Measurements from ENCODE around the gene LEMD2.

The LEMD2 gene

DNA sequence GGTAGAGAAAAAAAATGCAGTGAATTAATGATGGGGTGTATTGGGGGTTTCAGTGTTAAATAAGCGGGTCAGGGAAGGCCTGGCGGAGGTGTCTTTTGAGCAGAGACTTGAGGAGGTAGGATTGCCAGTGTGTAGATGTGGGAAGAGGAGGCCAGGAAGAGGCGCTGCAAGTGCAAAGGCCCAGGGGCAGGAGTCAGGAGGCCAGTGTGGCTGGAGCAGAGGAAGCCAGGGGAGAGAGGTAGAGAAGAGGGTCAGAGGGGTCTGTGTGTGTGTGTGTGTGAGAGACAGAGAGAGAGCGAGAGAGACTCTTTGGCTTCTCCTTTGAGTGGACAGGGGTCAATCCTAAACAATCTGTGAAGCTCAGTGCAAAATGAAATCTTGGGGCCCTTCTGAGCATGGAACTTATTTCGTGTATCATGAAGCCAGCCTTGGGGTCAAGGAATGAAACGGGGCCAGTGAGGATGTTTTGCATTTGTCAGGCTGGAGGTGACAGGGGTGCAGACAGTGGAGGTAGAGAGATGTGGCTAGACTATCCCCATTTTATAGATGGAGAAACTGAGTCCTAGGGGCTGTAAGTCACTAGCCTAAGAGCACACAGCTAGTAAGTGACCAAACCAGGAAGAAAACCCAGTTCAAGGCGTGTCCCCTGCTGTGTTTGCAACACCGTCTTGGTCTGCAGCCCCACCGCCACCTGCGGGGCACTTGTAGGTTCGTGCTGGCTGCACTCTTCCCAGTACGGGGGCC is 32.5 kb downstream of the LEMD2 start:
- no peak for DNase-seq (ENCODE audit: low read depth, low spot score)

DNA sequence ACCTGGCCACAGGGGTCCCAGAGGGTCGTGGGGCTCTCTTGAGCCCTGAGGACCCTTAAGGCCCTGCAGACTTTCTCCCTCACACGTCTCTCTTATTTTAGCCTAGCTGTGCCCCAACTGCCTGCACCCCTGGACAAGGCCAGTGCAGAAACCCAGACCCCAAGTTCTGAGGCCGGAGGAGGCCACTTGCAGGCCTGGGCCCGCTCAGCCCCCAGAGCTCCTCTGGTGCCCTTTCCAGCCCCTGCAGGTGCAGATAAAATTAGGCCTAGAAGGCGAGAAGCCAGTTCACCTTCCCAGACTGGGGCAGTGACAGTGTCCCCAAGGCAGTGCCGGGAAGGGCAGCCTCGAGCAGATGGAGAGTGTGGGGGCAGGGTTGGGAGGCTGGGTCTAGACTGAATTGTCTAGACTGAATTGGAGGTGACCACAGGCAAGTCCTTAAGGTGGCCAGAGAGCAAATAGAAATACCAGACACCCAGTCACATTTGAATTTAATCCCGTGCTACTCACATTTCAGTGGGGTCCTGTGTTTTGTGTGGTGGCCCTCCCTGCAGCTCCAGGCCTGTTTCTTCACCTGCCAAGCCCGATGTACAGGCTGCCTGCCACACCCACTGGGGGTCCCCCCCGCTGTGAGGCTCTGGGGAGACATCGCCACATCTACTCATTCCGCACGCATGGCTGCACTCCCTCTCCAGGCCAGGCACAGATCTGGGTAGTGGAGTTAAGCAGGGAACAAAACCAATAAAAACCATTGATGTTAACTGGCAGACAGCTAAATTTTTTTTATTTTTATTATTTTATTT is 33.7 kb downstream of the LEMD2 start:
- DNase-seq (ENCODE audit: low read depth, low spot score): no peak

DNA sequence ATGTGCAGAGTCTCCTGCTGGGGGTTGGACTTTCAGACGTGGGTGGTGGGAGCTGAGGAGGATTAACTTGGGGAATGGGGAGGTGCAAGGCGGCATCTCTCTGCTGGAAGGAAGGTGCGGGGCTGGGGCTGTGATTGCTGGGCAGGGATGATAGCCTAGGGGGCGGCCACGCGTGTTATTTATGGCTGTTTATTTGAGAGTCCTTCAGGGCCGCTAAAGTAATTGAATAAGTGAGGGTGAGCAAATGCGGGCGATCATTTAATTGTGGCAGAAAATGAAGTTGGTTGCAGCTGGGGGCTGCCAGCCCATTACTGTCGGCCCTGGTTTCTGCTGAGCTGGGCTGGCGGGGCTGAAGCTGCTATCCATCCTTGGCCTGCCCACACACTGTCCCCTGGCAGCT is 34.7 kb downstream of the LEMD2 start:
- no peak for DNase-seq (ENCODE audit: low read depth, low spot score)

DNA sequence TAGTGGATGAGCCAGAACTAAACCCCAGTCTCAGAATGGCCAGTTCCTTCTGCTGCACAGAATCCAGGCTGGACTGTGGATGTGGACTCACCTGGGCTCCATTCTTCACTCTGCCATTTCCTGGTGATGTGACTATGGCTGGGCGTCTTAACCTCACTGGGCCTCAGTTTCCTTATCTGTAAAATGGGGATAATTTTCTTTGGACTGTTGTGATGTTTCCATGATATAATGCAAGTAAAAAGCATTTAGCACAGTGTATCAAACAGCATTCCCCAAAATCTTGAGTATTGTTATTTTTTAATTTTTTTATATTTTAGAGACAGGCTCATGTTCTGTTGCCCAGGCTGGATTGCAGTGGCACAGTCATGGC is 36.3 kb downstream of the LEMD2 start:
- no peak for DNase-seq (ENCODE audit: low read depth, low spot score)

DNA sequence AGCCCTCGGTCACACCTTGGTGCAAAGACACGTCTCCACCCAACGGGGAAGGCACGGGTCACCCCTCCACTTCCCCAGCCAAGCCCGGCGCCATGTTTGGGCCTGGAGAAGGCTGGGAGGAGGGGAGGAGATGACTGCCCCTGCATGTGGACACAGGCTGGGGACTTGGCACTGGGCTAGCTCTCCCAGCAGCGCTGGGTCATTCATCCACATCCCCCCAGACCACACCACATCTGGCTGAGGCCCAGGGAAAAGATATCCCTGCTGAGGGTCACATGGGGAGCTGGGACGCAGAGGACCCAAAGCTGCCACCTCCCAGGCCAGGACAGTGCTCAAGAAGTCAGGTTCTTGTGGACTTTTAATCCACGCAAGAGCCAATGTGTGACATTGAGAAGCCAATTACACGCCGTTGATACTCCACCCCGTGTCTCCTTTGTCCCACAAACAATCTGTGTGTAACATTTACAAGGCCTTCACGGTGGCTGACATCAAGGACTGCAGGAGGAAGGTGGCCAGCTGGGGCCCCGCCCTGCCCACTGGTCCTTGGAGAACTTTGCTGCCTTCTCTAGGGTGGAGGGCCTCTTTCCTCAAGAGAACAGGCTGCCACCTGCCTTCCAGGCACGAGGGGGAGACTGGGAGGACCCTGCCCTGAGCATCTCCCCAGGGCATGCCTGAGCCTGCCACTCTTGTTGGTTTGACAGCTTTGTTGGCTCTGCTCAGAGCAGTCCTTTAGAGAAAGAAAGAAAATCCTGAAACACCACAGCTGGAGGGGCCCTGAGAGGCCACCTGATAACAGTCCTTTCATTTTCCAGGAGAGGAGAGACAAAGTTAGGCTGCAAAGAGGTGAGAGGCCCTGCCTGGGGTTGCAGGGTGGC is 36.9 kb downstream of the LEMD2 start:
- DNase-seq (ENCODE audit: low read depth, low spot score): no peak

DNA sequence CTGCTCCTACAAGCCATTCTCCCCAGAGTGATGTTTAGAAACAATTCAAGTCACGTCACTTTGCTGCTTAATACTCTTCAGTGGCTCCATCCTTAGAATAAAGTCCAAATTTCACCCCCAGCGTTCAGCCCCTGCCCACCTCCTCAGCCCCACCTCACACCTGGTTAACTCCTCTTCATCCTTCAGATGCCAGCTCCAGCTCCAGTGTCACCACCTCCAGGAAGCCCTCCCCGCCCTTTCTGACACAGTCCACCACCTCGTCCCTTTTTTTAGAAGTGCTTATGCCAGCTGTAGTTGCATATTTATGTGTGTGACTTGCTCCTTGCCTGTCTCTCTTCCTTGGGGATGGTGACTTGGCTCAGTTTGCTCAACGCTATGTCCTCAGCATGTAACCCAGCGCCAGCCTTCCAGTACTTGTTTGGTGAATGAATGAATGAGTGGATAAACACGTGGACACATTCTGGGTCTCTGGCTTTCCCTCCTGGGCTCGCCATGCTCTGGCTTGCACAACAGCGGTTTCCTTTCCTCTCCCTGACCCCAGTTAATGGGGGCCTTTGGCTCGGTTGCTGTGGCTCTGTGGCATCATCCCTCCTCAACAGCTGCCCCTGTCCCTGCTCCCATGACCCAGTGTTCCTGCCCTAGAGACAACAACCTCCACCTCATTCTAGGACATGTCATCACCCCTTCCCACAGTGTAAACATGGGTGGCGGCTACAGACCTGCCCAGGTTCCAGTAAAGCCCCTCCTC is 38.5 kb downstream of the LEMD2 start:
- no peak for DNase-seq (ENCODE audit: low read depth, low spot score)

DNA sequence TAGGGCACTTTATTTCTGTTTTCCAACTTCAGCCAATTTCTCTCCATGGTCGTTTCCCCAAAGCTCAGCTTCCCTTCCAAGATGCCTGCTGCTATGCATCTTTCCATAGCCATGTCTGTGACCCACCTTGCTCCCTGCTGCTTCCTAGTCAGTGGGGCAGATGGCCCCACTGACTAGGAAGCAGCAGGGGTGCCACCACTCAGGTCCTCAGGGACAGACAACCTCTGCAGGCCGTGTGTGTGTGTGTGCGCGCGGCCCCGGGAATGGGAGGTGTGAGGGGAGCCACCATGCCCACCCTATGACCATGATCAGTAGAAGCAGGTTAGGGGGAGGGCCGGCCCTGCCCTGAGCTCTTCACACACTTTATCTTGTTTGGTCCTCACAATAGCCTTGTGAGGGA is 39.5 kb downstream of the LEMD2 start:
- no peak for DNase-seq (ENCODE audit: low read depth, low spot score)

DNA sequence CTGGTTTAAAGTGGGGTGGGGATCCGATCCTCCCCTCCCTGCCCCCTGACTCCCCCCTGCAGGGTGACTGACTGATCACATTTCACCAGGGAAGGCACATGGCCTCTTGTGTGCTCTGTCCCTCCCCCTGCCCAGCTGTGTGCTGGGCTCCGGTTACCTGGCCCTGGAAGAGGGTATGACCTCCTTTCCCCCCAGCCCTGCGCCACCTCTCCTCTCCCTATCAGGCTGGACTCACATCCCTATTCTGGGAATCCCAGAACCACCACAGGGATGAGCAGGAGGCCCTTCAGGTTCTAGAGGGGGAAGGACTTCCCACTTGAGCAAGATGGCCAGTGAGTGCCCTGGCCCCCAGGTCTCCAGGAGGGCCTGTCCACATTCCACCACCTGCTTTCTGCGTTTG is 40.1 kb downstream of the LEMD2 start:
- DNase-seq (ENCODE audit: low read depth, low spot score): no peak

DNA sequence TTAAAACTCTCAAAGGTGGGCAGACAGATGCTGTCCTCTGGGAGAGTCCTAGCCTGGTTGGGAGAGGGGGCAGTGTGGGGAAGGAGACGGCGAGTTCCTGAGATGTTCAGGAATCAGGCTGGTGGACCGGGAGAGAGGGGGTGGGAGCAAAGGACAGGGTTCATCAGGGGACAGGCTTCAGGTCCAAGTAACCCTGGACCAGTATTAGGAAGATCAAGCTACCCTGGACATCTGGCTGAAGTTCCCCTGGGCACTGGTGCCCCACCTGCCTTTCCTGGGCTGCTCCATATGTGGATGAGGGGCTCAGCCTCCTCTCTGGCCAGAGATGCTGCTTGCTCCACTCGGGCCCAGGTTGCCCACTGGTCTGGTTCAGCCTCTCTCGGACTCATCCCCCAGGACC is 41.1 kb downstream of the LEMD2 start:
- no peak for DNase-seq (ENCODE audit: low read depth, low spot score)

DNA sequence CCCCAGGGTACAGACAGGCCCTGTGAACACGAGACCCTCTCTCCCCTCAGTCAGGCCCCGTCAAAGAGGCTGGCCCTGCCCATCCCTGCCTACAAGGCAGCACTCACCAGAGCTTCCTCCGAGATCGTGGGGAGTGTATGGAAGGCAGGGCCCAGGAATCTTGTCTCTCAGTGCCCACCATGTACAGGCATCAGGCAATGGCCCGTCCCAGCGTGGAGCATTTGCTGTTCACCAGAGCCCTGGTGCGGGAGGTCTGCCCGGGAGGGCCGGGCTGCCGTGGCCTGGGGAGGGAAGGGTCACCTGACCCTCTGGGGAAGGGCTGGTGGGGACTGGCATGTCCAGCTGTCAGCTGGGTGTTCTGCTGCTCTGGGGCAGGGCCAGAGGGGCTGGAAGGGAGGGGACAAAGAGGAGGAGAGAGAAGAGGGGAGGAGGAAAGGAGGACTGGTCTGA is 42.3 kb downstream of the LEMD2 start, which contains the start of gene IP6K3:
Gene IP6K3, minus strand, starts transcription at position 255 of the 450 bp plus-strand sequence. CDS start 11,429 bp downstream, outside the sequence.
- DNase-seq (ENCODE audit: low read depth, low spot score): no peak

DNA sequence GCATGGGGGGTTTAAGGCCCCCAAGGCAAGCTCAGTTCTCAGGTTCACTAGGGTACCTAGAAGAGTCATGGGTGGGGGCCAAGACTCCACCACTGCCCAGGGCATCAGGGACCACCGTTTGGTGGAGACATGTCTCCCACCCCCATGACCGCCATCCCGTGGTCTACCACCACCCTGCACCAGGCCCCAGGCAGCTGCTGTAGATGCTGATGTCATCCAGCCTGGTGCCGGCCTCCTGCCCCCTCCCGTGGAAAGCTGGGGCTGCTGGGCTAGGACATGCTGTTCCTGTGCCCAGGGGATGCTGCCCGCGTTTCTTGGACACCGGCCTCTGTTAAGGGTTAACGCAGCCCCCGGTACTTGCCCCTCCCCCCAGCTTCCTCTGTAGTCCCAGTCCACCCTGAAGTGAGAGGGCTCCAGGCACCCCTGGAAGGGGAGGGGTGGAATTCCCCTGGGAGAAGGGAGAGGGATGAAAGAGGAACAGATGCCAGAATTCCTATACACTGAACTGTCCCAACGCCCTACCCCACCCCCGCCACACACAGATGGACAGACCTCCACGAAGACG is 42.8 kb downstream of the LEMD2 start:
- no peak for DNase-seq (ENCODE audit: low read depth, low spot score)

DNA sequence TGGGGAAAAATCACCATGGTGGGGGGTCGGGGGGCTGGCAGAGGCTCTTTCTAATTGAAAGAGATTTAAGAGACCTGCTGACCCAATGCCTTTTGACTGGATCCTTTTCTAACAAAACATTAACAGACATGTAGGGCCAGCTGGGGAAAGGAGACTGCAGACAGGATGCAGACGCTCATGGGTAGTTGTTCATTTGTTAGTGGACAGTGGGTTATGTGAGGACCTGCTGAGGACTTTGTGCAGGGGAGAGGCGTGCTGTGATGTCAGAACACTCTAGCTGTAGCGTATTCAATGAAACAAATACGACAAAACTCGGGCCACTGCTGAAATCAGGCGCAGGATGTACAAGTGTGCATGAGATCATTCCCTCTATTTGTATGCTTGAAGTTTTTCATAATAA is 43.4 kb downstream of the LEMD2 start:
- no peak for DNase-seq (ENCODE audit: low read depth, low spot score)

DNA sequence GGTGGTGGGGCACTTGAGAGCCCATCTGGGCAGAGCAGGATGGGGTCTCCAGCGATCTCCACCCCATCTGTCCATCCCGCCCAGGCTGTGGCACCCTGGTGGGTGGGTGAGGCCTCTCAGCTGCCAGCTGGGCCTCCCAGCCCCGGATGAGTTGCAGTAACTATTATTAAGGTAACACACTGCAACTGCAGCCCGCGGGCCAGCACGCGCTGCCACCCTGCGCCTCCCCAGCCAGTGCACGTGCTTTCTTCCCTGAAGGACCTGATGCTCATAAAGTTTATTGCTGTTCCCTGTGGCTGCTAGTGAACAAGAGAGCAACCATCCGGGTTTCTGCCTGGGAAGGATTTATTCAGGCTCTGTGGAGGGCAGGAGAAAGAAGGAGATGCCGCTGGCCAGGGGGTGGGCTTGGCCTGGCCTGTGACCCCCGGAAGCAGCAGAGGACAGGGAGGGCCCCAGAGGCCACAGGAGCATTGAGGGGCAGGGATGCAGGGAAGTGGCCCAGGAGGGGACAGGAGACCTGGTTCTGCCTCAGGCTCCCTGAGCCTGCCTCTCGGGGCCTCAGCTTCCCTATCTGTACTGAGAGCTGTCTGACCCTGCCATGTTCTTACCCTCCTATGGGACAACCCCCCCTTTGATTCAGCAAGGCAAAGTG is 43.9 kb downstream of the LEMD2 start:
- DNase-seq (ENCODE audit: low read depth, low spot score): no peak

DNA sequence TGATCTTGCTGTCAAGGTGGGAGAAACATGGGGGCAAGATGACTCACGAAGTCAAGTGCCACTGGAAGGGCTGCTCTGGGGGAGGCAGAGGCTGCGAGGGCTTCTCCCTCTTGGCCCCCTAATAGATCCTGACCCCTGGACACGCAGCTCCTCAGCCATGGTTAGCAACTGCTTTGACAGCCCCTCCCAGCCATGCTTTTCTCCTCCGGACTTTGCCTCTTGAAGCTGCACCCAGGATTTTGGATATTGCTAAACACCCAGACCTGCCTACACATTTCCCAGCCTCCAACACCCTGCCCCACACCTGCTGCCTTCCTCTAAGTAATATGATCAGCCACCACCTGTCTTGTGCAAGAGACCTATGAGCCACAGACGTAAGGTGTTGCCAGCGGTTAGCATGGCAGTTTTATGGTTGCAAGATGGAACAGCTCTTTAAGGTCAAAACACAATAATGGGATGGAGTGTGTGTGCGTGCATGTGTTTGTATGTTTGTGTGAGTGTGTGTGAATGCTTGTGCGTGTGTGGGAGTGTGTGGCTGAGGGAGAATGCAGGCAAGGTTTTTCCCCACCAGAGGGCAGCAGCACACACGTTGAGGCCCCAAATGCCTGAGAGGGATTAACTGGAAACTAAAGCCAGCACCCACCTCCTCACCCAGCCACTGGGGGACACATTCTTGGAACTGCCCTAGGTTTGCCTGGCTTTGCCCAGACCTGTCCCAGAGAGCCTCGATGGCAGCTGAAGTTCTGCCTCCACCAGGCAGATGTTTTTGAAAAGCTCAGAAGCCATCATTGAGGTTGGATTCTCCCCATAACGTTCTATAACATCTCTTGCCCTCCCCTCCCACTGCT is 44.7 kb downstream of the LEMD2 start:
- peak; percentile 52 for DNase-seq (ENCODE audit: low read depth, low spot score)

DNA sequence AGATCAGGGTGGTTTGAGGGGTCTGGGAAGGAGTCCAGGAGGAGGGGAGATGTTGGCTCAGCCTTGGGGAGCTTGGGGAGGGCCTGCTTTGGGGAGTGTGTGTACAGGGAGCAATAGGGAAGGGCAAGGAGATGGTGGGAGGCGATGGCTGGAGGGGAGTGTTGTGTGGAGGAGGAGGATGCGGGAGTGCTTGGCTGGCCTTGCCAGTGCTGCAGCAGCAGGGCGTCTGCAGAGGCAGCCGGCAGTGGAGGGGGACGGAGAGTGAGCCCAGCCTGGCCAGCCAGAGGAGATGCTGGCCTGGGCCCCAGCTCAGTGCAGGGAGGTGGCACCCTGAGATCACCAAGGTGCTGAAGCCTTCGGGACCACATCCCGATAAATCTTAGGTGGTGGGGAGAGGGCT is 46.1 kb downstream of the LEMD2 start:
- no peak for DNase-seq (ENCODE audit: low read depth, low spot score)

DNA sequence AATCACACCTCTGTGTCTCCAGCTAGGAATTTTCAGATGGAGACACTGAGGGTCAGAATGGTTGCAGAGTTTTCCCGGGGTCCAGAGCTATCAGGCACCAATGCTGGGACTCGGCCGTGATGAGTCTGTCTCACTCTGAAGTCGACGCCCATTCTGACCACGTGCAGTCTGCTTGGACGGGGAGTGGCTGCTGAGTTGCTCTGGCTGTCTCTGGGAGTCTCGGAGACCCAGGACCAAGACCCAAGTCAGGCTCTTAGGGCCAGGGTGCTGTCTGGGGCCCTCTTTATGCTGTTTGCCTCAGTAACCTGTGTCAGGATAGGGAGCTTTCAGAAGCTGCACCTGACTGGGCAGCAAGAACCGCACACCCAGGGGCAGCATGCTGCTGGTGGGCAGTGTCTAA is 46.8 kb downstream of the LEMD2 start:
- no peak for DNase-seq (ENCODE audit: low read depth, low spot score)

DNA sequence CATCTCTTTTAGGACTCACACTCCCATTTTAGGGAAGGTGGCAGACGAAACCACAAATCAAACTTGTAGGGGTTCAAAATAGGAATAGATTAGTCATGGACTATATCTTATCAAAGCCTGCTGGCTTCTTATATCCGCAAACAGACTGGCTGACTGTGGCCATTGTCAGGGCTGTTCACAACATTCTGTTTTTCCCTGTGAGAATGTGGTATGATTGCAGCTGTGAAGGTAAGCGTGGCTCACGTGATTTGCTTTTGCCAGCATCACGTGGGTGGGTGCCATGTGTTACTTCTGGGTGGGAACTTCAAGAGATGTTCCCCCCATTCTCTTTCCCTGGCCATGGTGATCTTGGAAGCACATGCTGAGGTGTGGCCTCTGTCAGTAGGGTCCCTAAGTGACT is 48.1 kb downstream of the LEMD2 start:
- no peak for DNase-seq (ENCODE audit: low read depth, low spot score)

DNA sequence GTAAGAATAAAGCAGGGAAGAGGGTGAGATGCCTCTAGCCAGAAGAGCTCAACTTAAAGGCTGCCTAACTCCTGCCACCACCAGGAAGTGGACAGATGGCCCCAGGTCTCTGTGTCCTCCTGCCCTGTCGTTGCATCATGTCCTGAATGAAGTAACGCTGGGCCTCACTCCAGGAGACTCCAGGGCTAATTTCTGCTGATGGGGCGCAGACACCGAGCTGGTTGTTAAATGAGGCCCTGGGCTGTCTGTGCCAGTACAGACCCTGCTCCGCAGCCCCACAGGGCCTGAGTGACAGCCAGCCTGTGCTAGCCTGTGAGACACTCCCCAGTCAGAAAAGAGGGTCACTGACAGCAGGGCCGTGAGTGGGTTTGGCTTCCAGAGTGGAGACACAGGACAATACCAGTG is 48.7 kb downstream of the LEMD2 start:
- no peak for DNase-seq (ENCODE audit: low read depth, low spot score)

DNA sequence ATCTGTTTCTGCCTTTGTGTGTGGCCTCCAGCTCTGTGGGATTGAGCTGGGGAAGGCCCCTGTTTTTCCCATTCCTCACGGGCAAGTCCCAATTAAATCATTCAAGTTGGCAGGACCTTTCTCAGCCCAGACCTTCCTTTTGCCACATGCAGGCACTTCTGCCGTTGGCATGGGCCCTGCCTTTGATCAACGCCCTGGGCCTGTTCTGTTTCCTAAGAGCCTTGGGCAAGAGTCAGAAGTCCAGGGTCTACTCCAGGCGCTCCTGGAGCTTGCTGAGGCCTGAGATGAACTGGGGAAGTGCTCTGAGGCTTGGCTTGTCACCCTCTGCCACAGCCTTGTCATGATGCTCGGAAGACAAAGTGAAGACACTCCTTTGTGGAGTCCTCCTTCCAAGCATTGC is 49.4 kb downstream of the LEMD2 start:
- DNase-seq (ENCODE audit: low read depth, low spot score): no peak

DNA sequence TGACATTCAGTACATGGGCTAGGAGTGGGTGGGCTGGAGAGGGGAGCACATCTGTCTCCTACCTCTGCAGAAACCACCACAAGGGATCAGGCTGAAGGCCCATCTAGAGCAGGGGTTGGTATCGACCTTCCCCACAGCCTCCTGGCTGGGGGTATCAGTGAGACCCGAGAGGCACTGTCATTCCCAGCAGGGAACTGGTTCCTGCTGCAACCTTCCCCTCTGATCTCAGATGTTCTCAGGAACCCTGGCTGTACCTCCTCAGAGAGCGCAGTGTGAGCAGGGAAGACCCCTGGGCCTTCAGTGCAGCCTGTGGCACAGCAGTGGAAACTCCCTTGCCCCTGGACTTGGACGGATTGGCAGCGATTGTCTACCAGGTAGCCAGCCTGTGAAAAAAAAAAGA is 50.1 kb downstream of the LEMD2 start:
- DNase-seq (ENCODE audit: low read depth, low spot score): no peak

Data from activated CD4-positive, CD25-positive, alpha-beta regulatory T cell treated with anti-CD3 and anti-CD28 coated beads, Interleukin-2, amount 50 U/mL, for 16 hours (primary cell).